Peyer's patch (tissue), 4 donors: Measurements from ENCODE around the gene OSCP1. TPM values are rescaled to one million over a fixed set of nuclear protein-coding genes. Genes with fewer than 3 reads are reported as not detected.

ENCODE experiments used
- DNase-seq, 3 donors: peaks; one replicate each; pipeline ENCODE4 v3.0.0-alpha.2; 2017 to 2019
- H3K27ac ChIP-seq, 4 donors: fragments of 200-600 bp; sonication (generic); one replicate each; pipeline ENCODE4 v1.5.1; 2016 to 2019
- H3K27me3 ChIP-seq, 2 donors: fragments of 200-600 bp; sonication (generic); one replicate each; pipeline ENCODE4 v1.5.1; 2019
- H3K36me3 ChIP-seq, 3 donors: fragments of 200-600 bp; sonication (generic); one replicate each; pipeline ENCODE4 v1.5.1; 2016 to 2019
- H3K4me1 ChIP-seq, 4 donors: fragments of 200-600 bp; sonication (generic); one replicate each; pipeline ENCODE4 v1.5.1; 2016 to 2019
- H3K4me3 ChIP-seq, 4 donors: fragments of 200-600 bp; sonication (generic); 1 replicate in 3 of 4; 2 replicates in 1 of 4; pipeline ENCODE4 v1.5.1; 2016 to 2019; ENCODE audit warnings: mild to moderate bottlenecking in 1 of 4
- H3K9me3 ChIP-seq, 4 donors: fragments of 200-600 bp; sonication (generic); one replicate each; pipeline ENCODE4 v1.5.1; 2016 to 2019; ENCODE audit warnings: mild to moderate bottlenecking in 1 of 4
- POLR2A ChIP-seq, 2 donors: fragments of 450-650 bp; IDR thresholded peaks; one replicate each; pipeline ENCODE4 v1.5.1; 2017; ENCODE audit warnings: antibody characterized with exemption in 2 of 2, mild to moderate bottlenecking in 2 of 2, moderate library complexity in 2 of 2
- total RNA-seq, 4 donors: library from RNA; depleted of rRNA; stranded (reverse); fragments of >200 nt; gene quantifications; one replicate each; pipeline ENCODE4 v1.1.0, GENCODE V29; 2016
- TF ChIP-seq, protein P1 (sequence below), 6 experiments: fragments of 450-650 bp in 4 of 6; fragments of 200-600 bp in 2 of 6; sonication (generic) in 1 of 6; IDR thresholded peaks; one replicate each; pipeline ENCODE4 v1.5.1; 2017 to 2019; ENCODE audit warnings: antibody characterized with exemption in 6 of 6, mild to moderate bottlenecking in 3 of 6, moderate library complexity in 1 of 6

The OSCP1 gene
- total RNA-seq, 4 donors from 2014 or later, result 0.67 to 9.9 (median 3.2) TPM

- H3K36me3 ChIP-seq, result no peaks in the 10 kb centered on the region
- H3K4me1 ChIP-seq, result peaks cover 0 to 7% (median 3%) of the 10 kb centered on the region in 4 donors
- no peaks in the 10 kb centered on the region for H3K27me3 ChIP-seq
- no peak overlapping the region for H3K27ac ChIP-seq
- DNase-seq, result no peak
- H3K9me3 ChIP-seq, result no peaks in the 10 kb centered on the region
- no peak overlapping the region for H3K4me3 ChIP-seq
- no peak for TF ChIP-seq POLR2A (IDR thresholded peaks at IDR 0.05)
Observed at GRCh38 chr1:36467700-36468455, 17.6 kb upstream of the OSCP1 start.

DNA sequence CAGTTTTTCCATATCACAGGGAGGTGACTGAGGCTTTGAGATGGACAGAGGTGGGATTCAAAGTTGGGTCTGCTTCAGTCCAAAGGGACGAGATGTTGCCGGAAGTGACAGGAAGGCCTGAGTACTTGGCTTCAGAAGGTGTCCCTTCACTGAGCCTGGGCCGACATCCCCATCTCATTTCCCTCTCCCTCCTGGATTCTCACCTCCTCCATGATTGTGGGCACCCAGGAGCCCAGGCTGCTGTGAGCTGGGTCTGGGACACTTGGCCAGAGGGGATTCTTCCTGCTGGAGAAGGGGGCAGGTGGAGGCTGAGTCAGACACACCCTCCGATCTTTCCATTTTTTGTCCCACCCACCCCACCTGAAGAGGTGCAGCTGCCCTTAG is 16.8 kb upstream of the OSCP1 start:
- Histone ChIP-seq H3K27me3 (no peaks in the 10 kb centered on the region), H3K27ac (no peak overlapping the region), H3K4me1 (peaks cover 0 to 10% (median 3%) of the 10 kb centered on the region in 4 donors), H3K36me3 (peaks cover 0 to 1% (median 0%) of the 10 kb centered on the region in 3 donors), H3K9me3 (no peaks in the 10 kb centered on the region), H3K4me3 (no peak overlapping the region)
- TF ChIP-seq, protein P1, sequence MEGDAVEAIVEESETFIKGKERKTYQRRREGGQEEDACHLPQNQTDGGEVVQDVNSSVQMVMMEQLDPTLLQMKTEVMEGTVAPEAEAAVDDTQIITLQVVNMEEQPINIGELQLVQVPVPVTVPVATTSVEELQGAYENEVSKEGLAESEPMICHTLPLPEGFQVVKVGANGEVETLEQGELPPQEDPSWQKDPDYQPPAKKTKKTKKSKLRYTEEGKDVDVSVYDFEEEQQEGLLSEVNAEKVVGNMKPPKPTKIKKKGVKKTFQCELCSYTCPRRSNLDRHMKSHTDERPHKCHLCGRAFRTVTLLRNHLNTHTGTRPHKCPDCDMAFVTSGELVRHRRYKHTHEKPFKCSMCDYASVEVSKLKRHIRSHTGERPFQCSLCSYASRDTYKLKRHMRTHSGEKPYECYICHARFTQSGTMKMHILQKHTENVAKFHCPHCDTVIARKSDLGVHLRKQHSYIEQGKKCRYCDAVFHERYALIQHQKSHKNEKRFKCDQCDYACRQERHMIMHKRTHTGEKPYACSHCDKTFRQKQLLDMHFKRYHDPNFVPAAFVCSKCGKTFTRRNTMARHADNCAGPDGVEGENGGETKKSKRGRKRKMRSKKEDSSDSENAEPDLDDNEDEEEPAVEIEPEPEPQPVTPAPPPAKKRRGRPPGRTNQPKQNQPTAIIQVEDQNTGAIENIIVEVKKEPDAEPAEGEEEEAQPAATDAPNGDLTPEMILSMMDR (IDR thresholded peaks at IDR 0.05), result no peak
- TF ChIP-seq POLR2A (IDR thresholded peaks at IDR 0.05), result no peak
- DNase-seq, result no peak

DNA sequence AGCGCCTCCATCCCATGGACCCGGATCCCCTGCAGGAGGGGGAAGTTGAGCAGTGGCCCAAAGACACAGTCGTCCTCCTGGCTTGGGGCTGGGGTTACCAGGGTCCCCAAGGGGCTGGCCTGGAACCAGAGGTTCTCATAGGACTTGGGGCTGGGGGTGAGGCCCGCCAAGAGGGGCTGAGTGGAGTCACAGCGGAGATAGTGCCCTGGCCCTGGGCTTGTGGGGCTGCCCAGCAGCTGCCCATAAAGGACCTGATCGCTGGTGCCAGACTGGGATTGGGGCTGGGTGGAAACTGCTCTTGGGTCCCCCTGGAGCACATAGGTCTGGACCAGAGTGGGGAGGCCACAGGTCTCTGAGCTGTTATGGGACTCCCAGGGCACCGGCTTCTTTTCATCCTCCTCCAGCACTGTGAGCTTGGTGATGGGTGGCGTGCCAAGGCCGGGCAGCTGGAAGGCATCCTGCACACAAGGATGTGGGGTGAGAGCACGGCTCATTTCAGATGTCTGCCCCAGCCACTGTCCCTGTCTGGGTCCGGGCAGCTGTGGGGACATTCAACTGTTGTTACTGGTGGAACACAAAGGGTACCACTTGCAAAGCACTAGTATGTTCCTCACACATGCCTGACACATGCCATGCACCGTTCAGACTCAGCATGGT is 16.2 kb upstream of the OSCP1 start:
- TF ChIP-seq, protein P1 (IDR thresholded peaks at IDR 0.05), result no peak
- no peak for TF ChIP-seq POLR2A (IDR thresholded peaks at IDR 0.05)
- DNase-seq, result no peak
- Histone ChIP-seq H3K27me3 (no peaks in the 10 kb centered on the region), H3K36me3 (peaks cover 0 to 6% (median 0%) of the 10 kb centered on the region in 3 donors), H3K4me1 (peaks cover 0 to 10% (median 3%) of the 10 kb centered on the region in 4 donors), H3K27ac (no peak overlapping the region), H3K9me3 (no peaks in the 10 kb centered on the region), H3K4me3 (no peak overlapping the region)

GRCh38 chr1:36465731-36466369 is 15.6 kb upstream of the OSCP1 start:
- DNase-seq, result no peak
- no peak overlapping the region for H3K27ac ChIP-seq
- TF ChIP-seq, protein P1 (IDR thresholded peaks at IDR 0.05), result no peak
- no peak overlapping the region for H3K4me3 ChIP-seq
- H3K36me3 ChIP-seq, result peaks cover 0 to 13% (median 0%) of the 10 kb centered on the region in 3 donors
- H3K9me3 ChIP-seq, result no peaks in the 10 kb centered on the region
- peaks cover 0 to 10% (median 3%) of the 10 kb centered on the region in 4 donors for H3K4me1 ChIP-seq
- no peaks in the 10 kb centered on the region for H3K27me3 ChIP-seq

DNA sequence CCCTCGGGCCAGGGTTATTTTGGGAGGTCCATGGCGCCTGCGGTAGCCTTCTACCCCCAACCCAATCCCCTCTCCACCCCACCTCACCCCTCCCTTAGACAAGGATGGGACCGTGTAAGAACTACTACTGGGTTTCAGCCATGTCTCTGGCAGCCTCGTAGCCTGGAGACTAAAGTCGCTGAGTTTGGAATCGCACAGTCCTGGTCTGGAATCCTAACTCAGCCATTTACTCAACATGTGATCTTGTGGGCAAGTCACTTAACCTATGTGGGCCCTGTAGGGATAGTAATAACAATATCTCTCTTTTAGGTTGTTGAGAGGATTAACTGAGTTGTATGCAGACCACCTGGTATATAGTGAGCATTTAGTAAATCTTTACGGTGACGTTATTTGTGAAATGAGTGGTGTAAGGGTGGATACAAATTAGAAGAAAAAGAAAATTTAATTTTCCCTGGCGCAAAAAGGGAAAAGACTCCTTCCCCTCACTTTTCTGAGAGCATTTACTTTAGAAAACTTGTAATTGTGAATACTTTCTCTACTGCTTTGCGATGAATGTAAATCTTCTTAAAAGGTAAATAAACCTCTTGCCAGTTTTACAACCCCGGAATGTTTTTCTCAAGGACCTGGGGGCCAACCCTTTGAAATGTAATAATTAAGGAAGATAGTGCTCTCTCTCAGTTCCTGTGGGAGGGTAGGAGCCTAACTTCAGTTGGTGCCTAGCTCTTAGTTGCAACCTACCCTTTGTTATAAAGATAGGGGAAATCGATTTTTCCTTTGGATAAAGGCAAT is 14.5 kb upstream of the OSCP1 start:
- TF ChIP-seq POLR2A (IDR thresholded peaks at IDR 0.05), result no peak
- TF ChIP-seq, protein P1 (IDR thresholded peaks at IDR 0.05), result no peak
- Histone ChIP-seq H3K9me3 (no peaks in the 10 kb centered on the region), H3K36me3 (peaks cover 0 to 21% (median 0%) of the 10 kb centered on the region in 3 donors), H3K4me1 (peaks cover 0 to 10% (median 3%) of the 10 kb centered on the region in 4 donors), H3K4me3 (peak overlapping the region; percentile 69 to 84 (median 78)), H3K27me3 (no peaks in the 10 kb centered on the region), H3K27ac (peak overlapping the region; percentile 80 to 88 (median 86))
- no peak for DNase-seq
